ENCODE data around the gene AKR1B15.

DNA sequence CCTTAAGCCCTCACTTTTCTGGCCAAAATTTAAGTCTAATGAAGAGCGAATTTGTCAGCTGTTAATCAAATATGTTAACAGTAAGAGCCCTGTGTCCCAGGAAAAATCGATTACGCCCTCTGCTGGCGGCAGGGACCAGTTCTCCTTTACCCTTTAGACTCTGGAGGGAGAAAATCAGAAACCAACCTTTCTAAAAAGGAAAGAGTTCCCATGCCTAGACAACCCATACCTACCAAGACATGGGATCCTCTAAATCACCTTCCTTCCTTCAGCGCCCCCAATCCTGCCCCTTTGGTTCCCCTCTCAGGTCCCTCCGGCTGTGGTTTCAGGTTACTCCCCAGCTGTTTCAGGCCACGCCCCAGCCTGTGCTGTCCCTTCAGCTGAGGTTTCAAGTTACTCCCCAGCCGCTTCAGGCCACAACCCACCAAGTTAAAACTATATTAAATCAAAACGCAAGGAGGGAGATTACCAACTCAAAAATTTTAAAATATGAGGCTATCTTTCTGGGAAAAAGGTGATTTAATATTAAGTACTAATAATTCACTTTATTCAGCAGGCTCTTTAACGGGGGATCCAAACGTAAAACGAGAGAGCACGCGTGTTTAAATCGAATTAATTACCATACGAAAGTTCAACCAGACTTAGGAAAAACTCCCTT is 1.4 kb upstream of the AKR1B15 start:
- TF ChIP-seq CEBPB (tag; IDR thresholded peaks at IDR 0.05) (no peak), NFRKB (IDR thresholded peaks at IDR 0.05; ENCODE audit: low read depth) (no peak)
- TF ChIP-seq, protein P1, sequence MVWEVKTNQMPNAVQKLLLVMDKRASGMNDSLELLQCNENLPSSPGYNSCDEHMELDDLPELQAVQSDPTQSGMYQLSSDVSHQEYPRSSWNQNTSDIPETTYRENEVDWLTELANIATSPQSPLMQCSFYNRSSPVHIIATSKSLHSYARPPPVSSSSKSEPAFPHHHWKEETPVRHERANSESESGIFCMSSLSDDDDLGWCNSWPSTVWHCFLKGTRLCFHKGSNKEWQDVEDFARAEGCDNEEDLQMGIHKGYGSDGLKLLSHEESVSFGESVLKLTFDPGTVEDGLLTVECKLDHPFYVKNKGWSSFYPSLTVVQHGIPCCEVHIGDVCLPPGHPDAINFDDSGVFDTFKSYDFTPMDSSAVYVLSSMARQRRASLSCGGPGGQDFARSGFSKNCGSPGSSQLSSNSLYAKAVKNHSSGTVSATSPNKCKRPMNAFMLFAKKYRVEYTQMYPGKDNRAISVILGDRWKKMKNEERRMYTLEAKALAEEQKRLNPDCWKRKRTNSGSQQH (CRISPR knock-in tag; IDR thresholded peaks at IDR 0.05): no peak

Data from K562 (cell line).